ENCODE data around the gene ASB15. TPM values are rescaled to one million over a fixed set of nuclear protein-coding genes. Genes with fewer than 3 reads are reported as not detected.
A peak's percentile ranks its signal among the peaks of the same experiment; 100 is the strongest.

ASB15 gene
- total RNA-seq, 1 donor from 2014 or later: not detected

DNA sequence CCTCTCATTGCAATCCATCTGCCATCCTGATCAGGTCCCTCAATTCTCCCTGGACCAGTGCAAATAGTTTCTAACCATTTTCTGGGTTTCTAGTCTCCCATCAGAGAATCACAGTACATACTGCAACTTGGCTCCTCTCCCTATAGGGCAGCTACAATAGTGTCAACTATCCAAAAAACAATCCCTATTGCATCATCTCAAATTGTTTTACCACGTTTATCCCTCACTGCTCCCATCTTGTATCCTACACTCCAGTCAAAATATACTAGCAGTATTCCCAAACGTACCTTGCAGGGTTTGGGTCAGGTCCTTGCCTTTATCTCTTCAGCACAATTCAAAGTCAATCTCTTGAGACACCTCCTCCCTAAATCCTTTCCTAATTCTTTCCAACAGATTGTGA lies 23.6 kb downstream of the ASB15 start:
- peaks cover 2% of the 10 kb centered on the region for H3K27me3 Mint-ChIP-seq (ENCODE audit: unreplicated experiment)
- peaks cover 21% of the 10 kb centered on the region for H3K4me1 Mint-ChIP-seq (ENCODE audit: low read depth, unreplicated experiment)
- H3K36me3 Mint-ChIP-seq (ENCODE audit: unreplicated experiment): peaks cover 6% of the 10 kb centered on the region

DNA sequence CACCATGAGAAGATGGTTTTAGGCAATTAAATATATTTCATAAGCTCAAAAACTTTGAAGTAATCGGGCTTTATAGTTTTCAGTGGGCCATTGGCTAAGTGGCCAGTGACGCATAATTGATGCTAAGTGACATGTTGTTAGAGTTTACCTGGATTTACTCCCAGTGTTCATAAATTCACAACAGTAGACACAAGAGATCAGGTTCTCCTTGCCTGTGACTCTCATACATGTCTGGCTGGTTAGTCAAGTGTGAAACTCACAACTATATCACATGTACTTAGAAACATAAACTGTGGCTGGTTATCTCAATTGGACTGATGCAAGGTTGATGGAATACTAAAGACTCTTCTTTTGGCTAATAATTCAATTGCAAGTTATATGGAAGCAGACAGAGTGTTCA lies 26.2 kb downstream of the ASB15 start:
- H3K36me3 Mint-ChIP-seq (ENCODE audit: unreplicated experiment): peaks cover 6% of the 10 kb centered on the region

More for the DNA sequence above, 23.6 kb downstream of the ASB15 start:
- peak overlapping the region; percentile 3 for H3K27ac Mint-ChIP-seq (ENCODE audit: unreplicated experiment)
- peaks cover 5% of the 10 kb centered on the region for H3K9me3 Mint-ChIP-seq (ENCODE audit: unreplicated experiment)
- no peak for DNase-seq
- TF ChIP-seq, protein P1, sequence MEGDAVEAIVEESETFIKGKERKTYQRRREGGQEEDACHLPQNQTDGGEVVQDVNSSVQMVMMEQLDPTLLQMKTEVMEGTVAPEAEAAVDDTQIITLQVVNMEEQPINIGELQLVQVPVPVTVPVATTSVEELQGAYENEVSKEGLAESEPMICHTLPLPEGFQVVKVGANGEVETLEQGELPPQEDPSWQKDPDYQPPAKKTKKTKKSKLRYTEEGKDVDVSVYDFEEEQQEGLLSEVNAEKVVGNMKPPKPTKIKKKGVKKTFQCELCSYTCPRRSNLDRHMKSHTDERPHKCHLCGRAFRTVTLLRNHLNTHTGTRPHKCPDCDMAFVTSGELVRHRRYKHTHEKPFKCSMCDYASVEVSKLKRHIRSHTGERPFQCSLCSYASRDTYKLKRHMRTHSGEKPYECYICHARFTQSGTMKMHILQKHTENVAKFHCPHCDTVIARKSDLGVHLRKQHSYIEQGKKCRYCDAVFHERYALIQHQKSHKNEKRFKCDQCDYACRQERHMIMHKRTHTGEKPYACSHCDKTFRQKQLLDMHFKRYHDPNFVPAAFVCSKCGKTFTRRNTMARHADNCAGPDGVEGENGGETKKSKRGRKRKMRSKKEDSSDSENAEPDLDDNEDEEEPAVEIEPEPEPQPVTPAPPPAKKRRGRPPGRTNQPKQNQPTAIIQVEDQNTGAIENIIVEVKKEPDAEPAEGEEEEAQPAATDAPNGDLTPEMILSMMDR (IDR thresholded peaks at IDR 0.05; ENCODE audit: partially characterized antibody, unreplicated experiment): no peak
- no peak overlapping the region for H3K4me3 Mint-ChIP-seq (ENCODE audit: unreplicated experiment)

DNA sequence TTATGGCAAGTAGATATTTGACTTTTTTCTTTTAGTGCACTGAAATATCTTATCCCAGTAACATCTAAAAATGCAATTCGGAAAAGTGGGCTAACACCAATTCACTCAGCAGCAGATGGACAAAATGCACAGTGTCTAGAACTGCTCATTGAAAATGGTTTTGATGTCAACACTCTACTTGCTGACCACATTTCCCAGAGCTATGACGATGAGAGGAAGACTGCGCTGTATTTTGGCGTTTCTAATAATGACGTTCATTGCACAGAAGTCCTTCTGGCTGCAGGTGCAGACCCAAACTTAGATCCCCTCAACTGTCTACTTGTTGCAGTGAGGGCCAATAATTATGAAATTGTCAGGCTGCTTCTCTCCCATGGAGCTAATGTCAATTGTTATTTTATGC lies 27.2 kb downstream of the ASB15 start:
- TF ChIP-seq, protein P1 (IDR thresholded peaks at IDR 0.05; ENCODE audit: partially characterized antibody, unreplicated experiment): no peak
- Mint-ChIP-seq H3K4me3 (ENCODE audit: unreplicated experiment) (no peak overlapping the region), H3K9me3 (ENCODE audit: unreplicated experiment) (peaks cover 5% of the 10 kb centered on the region), H3K4me1 (ENCODE audit: low read depth, unreplicated experiment) (peaks cover 10% of the 10 kb centered on the region), H3K27ac (ENCODE audit: unreplicated experiment) (no peak overlapping the region), H3K27me3 (ENCODE audit: unreplicated experiment) (peaks cover 2% of the 10 kb centered on the region), H3K36me3 (ENCODE audit: unreplicated experiment) (peaks cover 6% of the 10 kb centered on the region)
- no peak for DNase-seq

More for the DNA sequence above, 26.2 kb downstream of the ASB15 start:
- Mint-ChIP-seq H3K27me3 (ENCODE audit: unreplicated experiment) (peaks cover 2% of the 10 kb centered on the region), H3K4me1 (ENCODE audit: low read depth, unreplicated experiment) (peaks cover 13% of the 10 kb centered on the region), H3K4me3 (ENCODE audit: unreplicated experiment) (no peak overlapping the region), H3K27ac (ENCODE audit: unreplicated experiment) (no peak overlapping the region), H3K9me3 (ENCODE audit: unreplicated experiment) (peaks cover 5% of the 10 kb centered on the region)
- no peak for DNase-seq
- TF ChIP-seq, protein P1 (IDR thresholded peaks at IDR 0.05; ENCODE audit: partially characterized antibody, unreplicated experiment): no peak

DNA sequence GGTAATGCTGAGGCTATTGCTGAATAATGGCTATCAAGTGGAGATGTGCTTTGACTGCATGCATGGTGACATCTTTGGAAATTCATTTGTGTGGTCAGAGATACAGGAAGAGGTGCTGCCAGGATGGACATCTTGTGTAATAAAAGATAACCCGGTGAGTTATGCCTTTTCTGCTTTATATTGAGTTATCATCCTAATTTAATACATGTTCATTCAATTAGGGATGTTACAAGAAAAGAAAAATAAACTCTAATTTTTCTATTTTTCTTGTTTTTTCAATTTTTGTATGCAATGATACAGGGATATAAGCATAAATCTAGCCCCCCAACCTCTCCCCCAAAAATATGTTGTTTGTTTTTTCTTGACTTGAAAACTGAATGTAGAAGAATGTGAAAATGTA lies 27.7 kb downstream of the ASB15 start:
- Mint-ChIP-seq H3K27ac (ENCODE audit: unreplicated experiment) (no peak overlapping the region), H3K27me3 (ENCODE audit: unreplicated experiment) (peaks cover 2% of the 10 kb centered on the region), H3K4me3 (ENCODE audit: unreplicated experiment) (no peak overlapping the region), H3K4me1 (ENCODE audit: low read depth, unreplicated experiment) (peaks cover 10% of the 10 kb centered on the region), H3K9me3 (ENCODE audit: unreplicated experiment) (peaks cover 5% of the 10 kb centered on the region), H3K36me3 (ENCODE audit: unreplicated experiment) (peaks cover 6% of the 10 kb centered on the region)
- no peak for DNase-seq
- TF ChIP-seq, protein P1 (IDR thresholded peaks at IDR 0.05; ENCODE audit: partially characterized antibody, unreplicated experiment): no peak

DNA sequence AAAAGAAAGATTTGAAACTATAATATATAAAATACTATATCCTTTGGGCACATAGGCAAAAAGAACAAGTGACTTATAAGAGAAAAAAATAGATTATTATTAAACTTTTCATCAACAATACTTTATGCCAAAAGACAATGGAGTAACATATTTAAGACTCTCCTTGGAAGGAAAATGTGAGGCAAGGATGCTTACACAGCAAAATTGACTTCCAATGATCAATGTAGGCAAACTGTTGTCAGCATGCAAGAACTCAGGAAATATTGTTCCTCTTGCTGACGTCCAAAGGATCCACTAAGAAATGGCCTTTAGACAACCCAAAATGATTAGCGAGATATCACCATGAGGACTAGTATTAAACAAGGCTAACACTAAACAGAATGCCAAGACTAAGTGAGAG lies 31.2 kb downstream of the ASB15 start:
- H3K9me3 Mint-ChIP-seq (ENCODE audit: unreplicated experiment): no peaks in the 10 kb centered on the region
- H3K27me3 Mint-ChIP-seq (ENCODE audit: unreplicated experiment): no peaks in the 10 kb centered on the region
- H3K36me3 Mint-ChIP-seq (ENCODE audit: unreplicated experiment): no peaks in the 10 kb centered on the region
- no peak overlapping the region for H3K4me3 Mint-ChIP-seq (ENCODE audit: unreplicated experiment)
- DNase-seq: no peak
- no peak overlapping the region for H3K27ac Mint-ChIP-seq (ENCODE audit: unreplicated experiment)
- TF ChIP-seq, protein P1 (IDR thresholded peaks at IDR 0.05; ENCODE audit: partially characterized antibody, unreplicated experiment): no peak
- peaks cover 7% of the 10 kb centered on the region for H3K4me1 Mint-ChIP-seq (ENCODE audit: low read depth, unreplicated experiment)

All from glutamatergic neuron (in vitro differentiated cells).